Measurements from ENCODE around the gene OR6X1.
A peak's percentile ranks its signal among the peaks of the same experiment; 100 is the strongest.

Gene OR6X1

DNA sequence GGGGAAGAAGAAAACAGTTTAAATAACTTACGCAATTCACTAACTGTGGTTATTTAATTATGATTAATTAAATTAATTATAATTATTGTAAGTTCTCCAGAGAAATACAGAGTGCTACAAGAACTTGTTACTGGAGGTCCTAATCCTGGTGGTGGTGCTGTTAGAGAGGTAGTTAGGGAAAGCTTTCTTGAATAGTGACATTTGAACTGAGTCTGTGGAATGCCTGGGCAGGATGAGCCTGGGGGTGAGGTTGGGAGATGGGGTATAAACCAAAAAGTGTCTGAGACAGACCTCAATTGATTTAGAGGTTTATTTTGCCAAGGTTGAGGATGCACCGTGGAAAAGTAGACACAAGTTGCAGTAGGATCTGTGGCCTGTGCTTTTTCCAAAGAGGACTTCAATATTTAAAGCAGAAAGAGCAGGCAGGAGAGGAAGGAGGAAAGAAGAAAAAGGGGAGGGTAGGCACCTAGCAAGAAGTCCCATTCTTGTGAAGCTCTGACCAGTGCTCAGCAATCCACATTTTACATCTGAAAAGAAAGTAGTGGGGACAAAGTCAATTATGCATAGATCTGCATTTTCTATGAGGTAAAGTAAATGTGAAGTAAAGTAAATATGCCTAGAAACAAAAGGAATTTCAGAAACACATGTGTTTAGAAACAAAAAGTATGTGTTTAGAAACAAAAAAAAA is 8.4 kb downstream of the OR6X1 start:
- no peaks in the 10 kb centered on the region for H4K20me1 ChIP-seq (ENCODE audit: insufficient read depth, low read length)
- H3K36me3 ChIP-seq (replicated peaks; ENCODE audit: low read depth, low read length): no peaks in the 10 kb centered on the region
- H3K27ac ChIP-seq (ENCODE audit: low read length): no peak overlapping the region
- TF ChIP-seq CTCF (IDR thresholded peaks at IDR 0.05; ENCODE audit: low read depth, low read length): no peak
- no peak for TF ChIP-seq EZH2phosphoT487 (IDR thresholded peaks at IDR 0.05; ENCODE audit: low read depth)
- H3K9ac ChIP-seq (ENCODE audit: low read length): no peak overlapping the region
- H3K4me2 ChIP-seq (ENCODE audit: low read length): no peak overlapping the region
- no peaks in the 10 kb centered on the region for H3K27me3 ChIP-seq (ENCODE audit: low read depth, low read length)
- H3K4me3 ChIP-seq (ENCODE audit: low read length): no peak overlapping the region
- no peaks in the 10 kb centered on the region for H3K9me3 ChIP-seq (ENCODE audit: insufficient read depth, low read length)
- no peak overlapping the region for H2AFZ ChIP-seq (ENCODE audit: low read depth, low read length)
- H3K4me1 ChIP-seq (ENCODE audit: low read length): peaks cover 4% of the 10 kb centered on the region; the same call in 1 of the 2 replicates
- H3K79me2 ChIP-seq (ENCODE audit: low read length): peaks cover 5% of the 10 kb centered on the region

GRCh38 chr11:123742724-123743120 is 11.6 kb downstream of the OR6X1 start:
- H3K79me2 ChIP-seq (ENCODE audit: low read length): peaks cover 37% of the 10 kb centered on the region
- no peak overlapping the region for H3K4me3 ChIP-seq (ENCODE audit: low read length)
- no peaks in the 10 kb centered on the region; the same call in 1 of the 2 replicates for H4K20me1 ChIP-seq (ENCODE audit: insufficient read depth, low read length)
- no peak overlapping the region for H3K9ac ChIP-seq (ENCODE audit: low read length)
- peaks cover 21% of the 10 kb centered on the region for H3K36me3 ChIP-seq (replicated peaks; ENCODE audit: low read depth, low read length)
- no peaks in the 10 kb centered on the region for H3K9me3 ChIP-seq (ENCODE audit: insufficient read depth, low read length)
- no peak overlapping the region for H3K27ac ChIP-seq (ENCODE audit: low read length)
- no peak overlapping the region for H2AFZ ChIP-seq (ENCODE audit: low read depth, low read length)
- no peak overlapping the region; the same call in 1 of the 2 replicates for H3K4me2 ChIP-seq (ENCODE audit: low read length)
- H3K4me1 ChIP-seq (ENCODE audit: low read length): peaks cover 16% of the 10 kb centered on the region
- no peaks in the 10 kb centered on the region for H3K27me3 ChIP-seq (ENCODE audit: low read depth, low read length)
- TF ChIP-seq CTCF (IDR thresholded peaks at IDR 0.05; ENCODE audit: low read depth, low read length): no peak
- TF ChIP-seq EZH2phosphoT487 (IDR thresholded peaks at IDR 0.05; ENCODE audit: low read depth): no peak

DNA sequence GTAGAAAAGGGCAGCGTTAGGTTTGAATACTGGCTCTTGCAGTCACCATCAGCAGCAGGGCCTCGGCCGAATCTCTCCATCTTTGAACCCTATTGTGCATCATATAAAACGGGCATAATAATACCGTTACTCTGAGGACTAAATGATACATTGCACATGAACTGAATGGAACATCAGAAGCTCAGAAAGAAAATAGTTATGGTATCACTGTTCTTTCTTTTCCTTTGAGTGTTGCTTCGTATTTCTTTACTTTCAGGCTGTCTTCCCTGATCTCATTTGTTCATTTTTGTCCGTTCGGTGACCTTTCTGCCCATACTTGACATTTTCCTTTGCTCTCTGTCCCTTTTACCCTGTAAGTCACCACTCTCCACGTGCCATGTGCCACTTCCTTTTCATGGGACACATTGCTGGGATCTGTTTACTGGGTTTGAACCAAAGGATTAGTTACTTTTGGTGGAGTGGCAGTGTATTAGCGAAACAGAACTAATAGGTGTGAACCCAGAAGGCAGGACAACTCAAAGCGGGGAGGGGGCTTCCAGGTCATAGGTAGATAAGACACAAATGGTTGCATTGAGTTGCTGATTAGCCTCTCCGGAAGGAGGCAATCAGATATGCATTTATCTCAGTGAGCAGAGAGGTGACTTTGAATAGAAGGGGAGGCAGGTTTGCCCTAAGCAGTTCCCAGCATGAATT is 12.1 kb downstream of the OR6X1 start:
- TF ChIP-seq EZH2phosphoT487 (IDR thresholded peaks at IDR 0.05; ENCODE audit: low read depth): no peak
- no peak for TF ChIP-seq CTCF (IDR thresholded peaks at IDR 0.05; ENCODE audit: low read depth, low read length)
- Histone ChIP-seq H3K36me3 (replicated peaks; ENCODE audit: low read depth, low read length) (peaks cover 26% of the 10 kb centered on the region), H3K27ac (ENCODE audit: low read length) (no peak overlapping the region)

More for the DNA sequence above, 12.1 kb downstream of the OR6X1 start:
- Histone ChIP-seq H3K9me3 (ENCODE audit: insufficient read depth, low read length) (no peaks in the 10 kb centered on the region), H3K9ac (ENCODE audit: low read length) (peak overlapping the region; percentile 93), H3K4me2 (ENCODE audit: low read length) (peak overlapping the region; percentile 76), H4K20me1 (ENCODE audit: insufficient read depth, low read length) (no peaks in the 10 kb centered on the region; the same call in 1 of the 2 replicates), H3K4me3 (ENCODE audit: low read length) (peak overlapping the region; percentile 79), H3K4me1 (ENCODE audit: low read length) (peaks cover 16% of the 10 kb centered on the region), H3K79me2 (ENCODE audit: low read length) (peaks cover 42% of the 10 kb centered on the region), H3K27me3 (ENCODE audit: low read depth, low read length) (no peaks in the 10 kb centered on the region), H2AFZ (ENCODE audit: low read depth, low read length) (peak overlapping the region; percentile 99)

Data from OCI-LY3 (cell line).